KMS-11 (cell line): Measurements from ENCODE around the gene RAB43.

Source experiments
- H2AFZ ChIP-seq: fragments of 200-600 bp; sonication (generic); 2 replicates; pipeline ENCODE4 v1.6.1; 2016; ENCODE audit warnings: antibody characterized with exemption, mixed run types, low read depth
- H3K27ac ChIP-seq: fragments of 200-600 bp; sonication (generic); 2 replicates; pipeline ENCODE4 v1.6.1; 2016; ENCODE audit warnings: mild to moderate bottlenecking, mixed run types
- H3K27me3 ChIP-seq: fragments of 200-600 bp; sonication (generic); 2 replicates; pipeline ENCODE4 v1.6.1; 2017; ENCODE audit warnings: mild to moderate bottlenecking, low read depth, mixed run types, moderate library complexity; ENCODE audit not compliant: insufficient read depth
- H3K36me3 ChIP-seq: fragments of 200-600 bp; sonication (generic); 2 replicates; pipeline ENCODE4 v1.6.1; 2017; ENCODE audit warnings: mild to moderate bottlenecking, mixed run types; ENCODE audit not compliant: insufficient read depth
- H3K4me1 ChIP-seq: fragments of 200-600 bp; sonication (generic); 2 replicates; pipeline ENCODE4 v1.6.1; 2016; ENCODE audit warnings: mild to moderate bottlenecking, low read depth, mixed run types; ENCODE audit not compliant: poor library complexity, severe bottlenecking
- H3K4me2 ChIP-seq: fragments of 200-600 bp; sonication (generic); 2 replicates; pipeline ENCODE4 v1.7.0; 2016; ENCODE audit warnings: mild to moderate bottlenecking, mixed run types
- H3K4me3 ChIP-seq: fragments of 200-600 bp; sonication (generic); IDR thresholded peaks from 2 replicates; pipeline ENCODE4 v1.6.1; 2017; ENCODE audit warnings: low read depth, low read length, mixed read lengths; ENCODE audit not compliant: insufficient read depth
- H3K79me2 ChIP-seq: fragments of 200-600 bp; sonication (generic); 2 replicates; pipeline ENCODE4 v1.6.1; 2016; ENCODE audit warnings: low read depth, mixed run types; ENCODE audit not compliant: insufficient read depth
- H3K9ac ChIP-seq: fragments of 200-600 bp; sonication (generic); 2 replicates; pipeline ENCODE4 v1.6.1; 2016; ENCODE audit warnings: mild to moderate bottlenecking, mixed run types
- H4K20me1 ChIP-seq: fragments of 200-600 bp; sonication (generic); 2 replicates; pipeline ENCODE4 v1.6.1; 2016; ENCODE audit warnings: mild to moderate bottlenecking, mixed run types; ENCODE audit not compliant: insufficient read depth
- CTCF ChIP-seq: fragments of 200-600 bp; sonication (generic); conservative IDR thresholded peaks from 2 replicates; pipeline ENCODE4 v1.6.1; 2017; ENCODE audit warnings: low read depth, mild to moderate bottlenecking, antibody characterized with exemption, low read length, moderate library complexity, mixed read lengths

The RAB43 gene

GRCh38 chr3:129061023-129061887 is 60.3 kb downstream of the RAB43 start:
- H3K9ac ChIP-seq, result no peak overlapping the region
- H2AFZ ChIP-seq, result no peak overlapping the region
- peaks cover 23% of the 10 kb centered on the region for H3K4me1 ChIP-seq
- H3K79me2 ChIP-seq, result no peaks in the 10 kb centered on the region
- H3K27me3 ChIP-seq, result no peaks in the 10 kb centered on the region
- no peak overlapping the region for H3K4me2 ChIP-seq
- no peaks in the 10 kb centered on the region for H3K36me3 ChIP-seq
- no peak overlapping the region for H3K4me3 ChIP-seq
- no peaks in the 10 kb centered on the region for H4K20me1 ChIP-seq
- no peak overlapping the region for H3K27ac ChIP-seq
- no peak for TF ChIP-seq CTCF

- no peaks in the 10 kb centered on the region for H4K20me1 ChIP-seq
- no peak within 1 kb of the TSS; the same call in 1 of the 2 replicates for H2AFZ ChIP-seq
- no peak within 1 kb of the TSS for H3K4me2 ChIP-seq
- no peak within 1 kb of the TSS for H3K9ac ChIP-seq
- H3K4me1 ChIP-seq, result peaks cover 23% of the 10 kb centered on the region
- H3K27me3 ChIP-seq, result no peaks in the 10 kb centered on the region
- H3K36me3 ChIP-seq, result no peaks in the 10 kb centered on the region
- no peak within 1 kb of the TSS for H3K4me3 ChIP-seq
- H3K79me2 ChIP-seq, result no peaks in the 10 kb centered on the region
- no peak for TF ChIP-seq CTCF
- no peak within 1 kb of the TSS for H3K27ac ChIP-seq
Observed at GRCh38 chr3:129060276-129061022, 61.2 kb downstream of the RAB43 start, which contains the start of gene GP9. Gene GP9 (plus strand): TSS chr3:129060779. CDS start chr3:129061740, 961 bp downstream.

- no peaks in the 10 kb centered on the region for H4K20me1 ChIP-seq
- H3K79me2 ChIP-seq, result no peaks in the 10 kb centered on the region
- TF ChIP-seq CTCF, result no peak
- no peaks in the 10 kb centered on the region for H3K27me3 ChIP-seq
- H3K36me3 ChIP-seq, result no peaks in the 10 kb centered on the region
- peak overlapping the region; percentile 20; the same call in 1 of the 2 replicates for H2AFZ ChIP-seq
- no peak overlapping the region for H3K4me3 ChIP-seq
- H3K4me1 ChIP-seq, result peaks cover 26% of the 10 kb centered on the region
- H3K9ac ChIP-seq, result no peak overlapping the region
- H3K4me2 ChIP-seq, result peak overlapping the region; percentile 41
- H3K27ac ChIP-seq, result peak overlapping the region; percentile 57; the same call in 1 of the 2 replicates
Observed at GRCh38 chr3:129059311-129059958, 62.2 kb downstream of the RAB43 start.

GRCh38 chr3:129058441-129059200 is 63.0 kb downstream of the RAB43 start:
- Histone ChIP-seq H3K36me3 (no peaks in the 10 kb centered on the region), H3K9ac (peak overlapping the region; percentile 23; the same call in 1 of the 2 replicates), H3K4me2 (peak overlapping the region; percentile 41), H2AFZ (peak overlapping the region; percentile 20; the same call in 1 of the 2 replicates), H3K4me3 (no peak overlapping the region), H3K27me3 (no peaks in the 10 kb centered on the region), H3K4me1 (peaks cover 33% of the 10 kb centered on the region), H3K79me2 (no peaks in the 10 kb centered on the region), H4K20me1 (no peaks in the 10 kb centered on the region), H3K27ac (peak overlapping the region; percentile 57)
- TF ChIP-seq CTCF, result no peak; the same call in 1 of the 2 replicates
